Suprapubic skin (tissue), 3 donors: ENCODE results near the gene FHOD3.

Experiments
- EP300 ChIP-seq: sonication (generic); formaldehyde crosslinking; IDR thresholded peaks from one replicate; pipeline ENCODE4 v1.6.1; 2017; ENCODE audit warnings: antibody characterized with exemption
- TF ChIP-seq, protein P1 (sequence below), 2 donors: fragments of 200-600 bp in 1 of 2; fragments of 450-650 bp in 1 of 2; sonication (generic) in 1 of 2; IDR thresholded peaks; one replicate each; pipeline ENCODE4 v1.5.1; 2016 to 2019; ENCODE audit warnings: antibody characterized with exemption in 2 of 2, mild to moderate bottlenecking in 1 of 2, moderate library complexity in 1 of 2

- TF ChIP-seq EP300: no peak
- TF ChIP-seq, protein P1, sequence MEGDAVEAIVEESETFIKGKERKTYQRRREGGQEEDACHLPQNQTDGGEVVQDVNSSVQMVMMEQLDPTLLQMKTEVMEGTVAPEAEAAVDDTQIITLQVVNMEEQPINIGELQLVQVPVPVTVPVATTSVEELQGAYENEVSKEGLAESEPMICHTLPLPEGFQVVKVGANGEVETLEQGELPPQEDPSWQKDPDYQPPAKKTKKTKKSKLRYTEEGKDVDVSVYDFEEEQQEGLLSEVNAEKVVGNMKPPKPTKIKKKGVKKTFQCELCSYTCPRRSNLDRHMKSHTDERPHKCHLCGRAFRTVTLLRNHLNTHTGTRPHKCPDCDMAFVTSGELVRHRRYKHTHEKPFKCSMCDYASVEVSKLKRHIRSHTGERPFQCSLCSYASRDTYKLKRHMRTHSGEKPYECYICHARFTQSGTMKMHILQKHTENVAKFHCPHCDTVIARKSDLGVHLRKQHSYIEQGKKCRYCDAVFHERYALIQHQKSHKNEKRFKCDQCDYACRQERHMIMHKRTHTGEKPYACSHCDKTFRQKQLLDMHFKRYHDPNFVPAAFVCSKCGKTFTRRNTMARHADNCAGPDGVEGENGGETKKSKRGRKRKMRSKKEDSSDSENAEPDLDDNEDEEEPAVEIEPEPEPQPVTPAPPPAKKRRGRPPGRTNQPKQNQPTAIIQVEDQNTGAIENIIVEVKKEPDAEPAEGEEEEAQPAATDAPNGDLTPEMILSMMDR (IDR thresholded peaks at IDR 0.05): no peak
Observed at GRCh38 chr18:36341944-36342343, 44.4 kb downstream of the FHOD3 start.
